Right atrium auricular region (tissue), 2 donors: ENCODE data around the gene GABBR2. TPM values are rescaled to one million over a fixed set of nuclear protein-coding genes. Genes with fewer than 3 reads are reported as not detected.

Experiments
- DNase-seq: peaks from one replicate; pipeline ENCODE4 v3.0.0-alpha.2; 2019; ENCODE audit warnings: low spot score
- H3K27ac ChIP-seq, 2 donors: fragments of 200-600 bp; sonication (generic); 1 replicate in 1 of 2; 2 replicates in 1 of 2; pipeline ENCODE4 v1.5.1; 2016 to 2019
- H3K27me3 ChIP-seq, 2 donors: fragments of 200-600 bp; sonication (generic); one replicate each; pipeline versions ENCODE4 v1.5.1 to v1.6.0; 2017 to 2019
- H3K36me3 ChIP-seq: fragments of 200-600 bp; sonication (generic); one replicate; pipeline ENCODE4 v1.5.1; 2016
- H3K4me1 ChIP-seq, 2 donors: fragments of 200-600 bp; sonication (generic); one replicate each; pipeline versions ENCODE4 v1.5.1 to v1.6.0; 2017 to 2019
- H3K4me3 ChIP-seq, 2 donors: fragments of 200-600 bp; sonication (generic); 1 replicate in 1 of 2; 2 replicates in 1 of 2; pipeline ENCODE4 v1.5.1; 2017 to 2019; ENCODE audit warnings: mild to moderate bottlenecking in 1 of 2, moderate library complexity in 1 of 2
- H3K9me3 ChIP-seq, 2 donors: fragments of 200-600 bp; sonication (generic); one replicate each; pipeline ENCODE4 v1.5.1; 2019
- CTCF ChIP-seq, 2 donors: fragments of 200-600 bp; sonication (generic); IDR thresholded peaks; one replicate each; pipeline ENCODE4 v1.5.1; 2019; ENCODE audit warnings: antibody characterized with exemption in 2 of 2
- total RNA-seq, 2 donors: library from RNA; depleted of rRNA; stranded (reverse); fragments of >200 nt; gene quantifications; one replicate each; pipeline ENCODE4 v1.1.0, GENCODE V29; 2016

Gene GABBR2
- total RNA-seq, 2 donors from 2014 or later = 0.22 TPM; not detected in 1

DNA sequence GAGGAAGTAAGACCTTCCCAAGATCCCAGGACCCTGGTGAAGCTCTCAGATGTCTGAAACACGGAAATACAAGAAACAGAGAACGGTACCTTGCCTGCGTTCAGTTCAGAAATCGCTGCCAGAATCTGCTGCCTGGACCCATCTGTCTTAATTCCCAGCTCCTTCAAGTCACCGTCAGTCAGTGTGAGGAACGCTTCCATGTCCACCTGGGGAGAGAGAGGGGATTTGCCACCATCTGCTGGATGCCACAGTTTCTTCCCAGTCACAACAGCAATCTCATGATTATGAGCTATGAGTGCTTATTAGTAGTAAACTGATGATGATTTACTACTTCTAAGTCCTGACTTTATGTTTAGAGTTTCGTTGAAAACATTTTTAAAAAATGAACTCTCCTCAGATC, 36.7 kb upstream of the GABBR2 start:
- Histone ChIP-seq H3K4me3 (no peak overlapping the region), H3K27me3 (no peaks in the 10 kb centered on the region), H3K36me3 (peaks cover 6% of the 10 kb centered on the region), H3K4me1 (no peaks in the 10 kb centered on the region), H3K9me3 (no peaks in the 10 kb centered on the region), H3K27ac (no peak overlapping the region)
- DNase-seq = no peak
- TF ChIP-seq CTCF (IDR thresholded peaks at IDR 0.05) = no peak

DNA sequence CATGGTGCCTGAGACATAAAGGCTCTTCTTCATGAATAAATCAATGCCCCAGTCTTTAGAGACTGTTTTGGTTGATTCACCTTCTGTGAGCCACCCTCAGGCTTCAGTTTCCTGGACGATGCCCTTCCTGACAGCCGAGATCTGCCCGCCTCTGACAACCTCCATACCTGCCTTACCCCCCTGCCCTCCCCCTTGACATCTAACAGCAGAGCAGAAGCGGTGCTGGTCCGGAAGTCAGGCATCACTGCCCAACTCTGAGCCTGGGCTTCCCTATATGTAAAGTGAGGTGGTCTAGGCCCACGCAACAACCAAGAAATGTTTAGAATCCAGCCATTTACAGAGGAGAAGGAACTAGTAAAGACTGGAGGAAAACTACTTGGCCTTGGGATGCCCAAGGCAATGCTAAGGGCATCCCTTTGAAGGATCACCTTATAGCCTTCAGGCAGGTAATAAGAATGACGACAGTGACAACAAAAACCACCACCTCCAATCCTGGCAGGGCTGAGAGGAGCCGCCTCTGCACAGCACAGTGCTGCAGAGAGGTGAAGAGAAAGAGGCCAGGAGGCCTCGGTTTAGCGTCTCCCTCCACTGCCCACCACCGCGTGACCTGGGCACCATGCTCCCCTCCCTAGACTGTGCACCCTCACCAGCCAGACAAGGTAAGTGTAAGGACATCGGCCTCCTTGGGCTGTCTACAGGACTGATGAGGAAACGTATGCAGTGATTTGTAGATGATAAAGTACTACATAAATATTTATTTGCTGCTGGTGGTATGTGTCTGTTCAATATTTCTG, 35.3 kb upstream of the GABBR2 start:
- Histone ChIP-seq H3K27me3 (no peaks in the 10 kb centered on the region), H3K4me1 (no peaks in the 10 kb centered on the region), H3K36me3 (no peaks in the 10 kb centered on the region), H3K9me3 (no peaks in the 10 kb centered on the region), H3K4me3 (no peak overlapping the region), H3K27ac (no peak overlapping the region)
- no peak for TF ChIP-seq CTCF (IDR thresholded peaks at IDR 0.05)
- no peak for DNase-seq

DNA sequence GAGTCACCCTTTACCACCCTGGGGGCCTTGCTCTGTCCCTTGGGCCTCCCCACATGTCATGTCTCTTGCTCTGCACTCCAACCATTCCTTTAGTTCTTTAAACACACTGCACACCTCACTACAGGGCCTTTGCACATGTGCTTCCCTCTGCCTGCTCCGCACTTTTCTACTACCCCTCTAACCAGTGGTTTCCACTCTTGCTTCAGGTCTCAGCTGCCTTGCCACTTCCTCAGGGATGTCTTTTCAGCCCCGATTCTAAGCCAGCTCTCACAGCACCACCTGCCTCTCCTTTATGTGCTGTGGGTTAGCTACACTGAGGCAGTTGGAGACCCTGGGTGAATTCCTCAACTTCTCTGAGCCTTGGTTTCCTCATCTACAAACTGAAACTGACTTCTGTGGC, 34.6 kb upstream of the GABBR2 start:
- Histone ChIP-seq H3K27me3 (no peaks in the 10 kb centered on the region), H3K36me3 (no peaks in the 10 kb centered on the region), H3K4me3 (no peak overlapping the region), H3K4me1 (no peaks in the 10 kb centered on the region), H3K27ac (no peak overlapping the region), H3K9me3 (no peaks in the 10 kb centered on the region)
- no peak for DNase-seq
- no peak for TF ChIP-seq CTCF (IDR thresholded peaks at IDR 0.05)

GRCh38 chr9:98742325-98743280, 33.9 kb upstream of the GABBR2 start:
- Histone ChIP-seq H3K4me3 (no peak overlapping the region), H3K4me1 (no peaks in the 10 kb centered on the region), H3K27me3 (no peaks in the 10 kb centered on the region), H3K36me3 (no peaks in the 10 kb centered on the region), H3K27ac (no peak overlapping the region), H3K9me3 (no peaks in the 10 kb centered on the region)
- TF ChIP-seq CTCF (IDR thresholded peaks at IDR 0.05) = no peak
- no peak for DNase-seq

DNA sequence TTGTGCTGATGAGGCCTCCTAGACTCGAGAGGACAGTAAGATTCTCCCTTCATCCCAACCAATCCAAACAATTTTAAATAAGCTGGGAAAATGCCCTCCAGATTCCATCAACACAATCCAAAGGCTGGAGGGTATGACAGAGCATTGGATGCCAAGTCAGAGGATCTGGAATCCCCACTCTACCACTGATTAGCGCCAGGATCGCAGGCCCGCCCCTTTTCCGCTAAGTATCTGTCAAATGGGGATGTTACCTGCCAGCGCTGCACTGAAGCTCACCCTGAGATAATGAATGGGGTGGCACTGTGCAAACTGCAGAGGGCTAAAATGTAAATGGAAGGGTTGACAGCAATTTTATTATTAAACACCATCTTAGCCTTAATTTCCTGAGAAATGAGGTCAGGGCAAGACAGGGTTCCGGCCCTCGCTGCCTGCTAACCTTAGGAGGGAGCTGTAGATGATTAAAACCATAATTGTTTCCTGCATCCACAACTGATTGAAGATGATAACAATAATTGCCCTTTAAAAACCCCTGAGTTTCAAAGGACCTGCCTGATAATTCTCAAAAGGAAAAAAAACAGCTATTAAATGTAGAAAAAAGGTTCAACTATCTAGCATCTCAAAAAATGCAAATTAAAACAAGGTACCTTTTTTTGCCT, 31.6 kb upstream of the GABBR2 start:
- no peaks in the 10 kb centered on the region for H3K36me3 ChIP-seq
- no peaks in the 10 kb centered on the region for H3K4me1 ChIP-seq
- no peak for DNase-seq
- no peak overlapping the region for H3K4me3 ChIP-seq
- no peak overlapping the region for H3K27ac ChIP-seq
- H3K9me3 ChIP-seq = no peaks in the 10 kb centered on the region
- no peaks in the 10 kb centered on the region for H3K27me3 ChIP-seq
- TF ChIP-seq CTCF (IDR thresholded peaks at IDR 0.05) = no peak
